HCT116 (cell line): ENCODE results near the gene SPRY4. TPM values are rescaled to one million over a fixed set of nuclear protein-coding genes. Genes with fewer than 3 reads are reported as not detected.

Source experiments
- ATAC-seq: fragments of 200-7000 bp; cut with Tn5 transposase; 2 replicates; pipeline ENCODE4 v1.9.1; 2020; ENCODE audit warnings: mild to moderate bottlenecking, moderate library complexity
- BruUV-seq: library from RNA; stranded (reverse); fragments of 400-500 nt; replicated peaks from 2 replicates; lab custom pipeline; 2021; lab: Mats Ljungman, UMichigan
- CTCF ChIA-PET: fragments of 300-600 bp; sonication (Branson Sonifier 250); formaldehyde crosslinking; loops from one replicate; lab custom pipeline; 2021; ENCODE audit warnings: antibody characterized with exemption; lab: Charles Lee
- POLR2A ChIA-PET: fragments of 300-600, 350-600 bp; sonication (Branson Sonifier 250); formaldehyde crosslinking; loops from one replicate; lab custom pipeline; 2021; ENCODE audit warnings: antibody characterized with exemption; lab: Charles Lee
- RAD21 ChIA-PET, 2 experiments: fragments of 300-600 bp; sonication (Branson Sonifier 250); formaldehyde crosslinking; loops; one replicate each; lab custom pipeline; 2023; ENCODE audit warnings: low total read pairs in 2 of 2; ENCODE audit not compliant: uncharacterized antibody in 2 of 2, unreplicated experiment in 2 of 2, low non-redundant PET in 1 of 2; lab: Charles Lee
- DNase-seq: peaks from one replicate; pipeline ENCODE4 v3.0.0-alpha.2; 2010; ENCODE audit warnings: low read depth, low spot score
- H2AFZ ChIP-seq: fragments of 200-600 bp; shearing (Covaris generic), sonication (generic); 2 replicates; pipeline ENCODE4 v1.6.1; 2017; ENCODE audit warnings: low read depth, mixed run types, mixed read lengths, antibody characterized with exemption, low read length; ENCODE audit not compliant: poor library complexity, severe bottlenecking
- H3K27ac ChIP-seq: 2 replicates; pipeline ENCODE4 v1.5.1; 2012; ENCODE audit warnings: low read depth, low read length
- H3K27me3 ChIP-seq: fragments of 200-600 bp; sonication (generic); 2 replicates; pipeline ENCODE4 v1.6.1; 2016; ENCODE audit warnings: mixed run types, low read length, mixed read lengths; ENCODE audit not compliant: insufficient read depth
- H3K36me3 ChIP-seq, 2 experiments: fragments of 200-500 bp in 1 of 2; fragments of 200-600 bp in 1 of 2; sonication (Bioruptor generic) in 1 of 2; sonication (generic) in 1 of 2; 2 replicates each; pipeline versions ENCODE4 v1.5.1 to v1.6.1; 2014 to 2016; ENCODE audit warnings: low read length in 2 of 2, inconsistent platforms in 1 of 2, mixed read lengths in 1 of 2, mixed run types in 1 of 2; ENCODE audit not compliant: insufficient read depth in 2 of 2, control insufficient read depth in 1 of 2
- H3K4me1 ChIP-seq, 2 experiments: fragments of 200-600 bp in 1 of 2; sonication (generic) in 1 of 2; 2 replicates each; pipeline versions ENCODE4 v1.5.1 to v1.6.1; 2012 to 2017; ENCODE audit warnings: low read length in 2 of 2, inconsistent platforms in 1 of 2, mild to moderate bottlenecking in 1 of 2, mixed read lengths in 1 of 2, mixed run types in 1 of 2, moderate library complexity in 1 of 2; ENCODE audit not compliant: insufficient read depth in 2 of 2, control insufficient read depth in 1 of 2
- H3K4me2 ChIP-seq: fragments of 200-600 bp; sonication (generic); 2 replicates; pipeline ENCODE4 v1.6.1; 2017; ENCODE audit warnings: mixed run types, low read length, mixed read lengths
- H3K4me3 ChIP-seq, 2 experiments: fragments of 200-600 bp in 1 of 2; sonication (generic) in 1 of 2; replicated peaks in 1 of 2; 2 replicates each; pipeline ENCODE4 v1.5.1; 2011 to 2016; ENCODE audit warnings: low read length in 2 of 2, control low read depth in 1 of 2, low read depth in 1 of 2, mild to moderate bottlenecking in 1 of 2, mixed read lengths in 1 of 2, mixed run types in 1 of 2
- H3K79me2 ChIP-seq: fragments of 200-600 bp; sonication (generic); 2 replicates; pipeline ENCODE4 v1.6.1; 2017; ENCODE audit warnings: mild to moderate bottlenecking, mixed run types, low read length, moderate library complexity, mixed read lengths; ENCODE audit not compliant: insufficient read depth
- H3K9ac ChIP-seq: fragments of 200-600 bp; sonication (generic); 2 replicates; pipeline ENCODE4 v1.6.1; 2016; ENCODE audit warnings: low read length, mixed read lengths
- H3K9me2 ChIP-seq: fragments of 200-600 bp; sonication (generic), shearing (Covaris generic); 2 replicates; pipeline ENCODE4 v1.6.1; 2017; ENCODE audit warnings: mixed run types, mild to moderate bottlenecking, moderate library complexity; ENCODE audit not compliant: insufficient read depth
- H3K9me3 ChIP-seq, 2 experiments: fragments of 200-500 bp in 1 of 2; fragments of 200-600 bp in 1 of 2; sonication (Bioruptor generic) in 1 of 2; sonication (generic) in 1 of 2; 2 replicates each; pipeline ENCODE4 v1.6.1; 2014 to 2017; ENCODE audit warnings: low read length in 2 of 2, mixed read lengths in 2 of 2, inconsistent platforms in 1 of 2, low read depth in 1 of 2, mild to moderate bottlenecking in 1 of 2, mixed run types in 1 of 2, moderate library complexity in 1 of 2; ENCODE audit not compliant: control insufficient read depth in 1 of 2, insufficient read depth in 1 of 2
- H4K20me1 ChIP-seq: fragments of 200-600 bp; sonication (generic), shearing (Covaris generic); 2 replicates; pipeline ENCODE4 v1.6.1; 2017; ENCODE audit warnings: mixed run types, mild to moderate bottlenecking, moderate library complexity; ENCODE audit not compliant: insufficient read depth
- CBX3 ChIP-seq: IDR thresholded peaks from 2 replicates; pipeline ENCODE4 v1.6.1; 2012; ENCODE audit warnings: low read depth
- EZH2 ChIP-seq: fragments of 200-600 bp; sonication (generic); IDR thresholded peaks from 2 replicates; pipeline ENCODE4 v1.6.1; 2017; ENCODE audit warnings: antibody characterized with exemption, mixed run types
- EZH2phosphoT487 ChIP-seq: fragments of 200-600 bp; IDR thresholded peaks from 2 replicates; pipeline ENCODE4 v1.6.1; 2018; ENCODE audit warnings: antibody characterized with exemption, borderline replicate concordance
- JUND ChIP-seq: IDR thresholded peaks from 2 replicates; pipeline ENCODE4 v1.6.1; 2012
- POLR2A ChIP-seq: IDR thresholded peaks from 2 replicates; pipeline ENCODE4 v1.7.0; 2011; ENCODE audit warnings: borderline replicate concordance; ENCODE audit not compliant: insufficient read depth, insufficient read length; ENCODE audit errors: extremely low read depth
- RAD21 ChIP-seq: IDR thresholded peaks from 2 replicates; pipeline ENCODE4 v1.6.1; 2012; ENCODE audit warnings: low read depth, mild to moderate bottlenecking
- ZBTB33 ChIP-seq: IDR thresholded peaks from 2 replicates; pipeline ENCODE4 v1.6.1; 2011; ENCODE audit warnings: mild to moderate bottlenecking, low read length, moderate library complexity; ENCODE audit not compliant: insufficient replicate concordance; ENCODE audit errors: extremely low read depth
- ZFX ChIP-seq: fragments of 450-650 bp; IDR thresholded peaks from 2 replicates; pipeline ENCODE4 v1.6.1; 2017
- ZNF274 ChIP-seq: fragments of 200-500 bp; sonication (Bioruptor generic); IDR thresholded peaks from 2 replicates; pipeline ENCODE4 v1.6.1; 2014; ENCODE audit warnings: mild to moderate bottlenecking, low read depth, low read length, inconsistent platforms
- intact Hi-C: fragments of 100-400 bp; cut with micrococcal nuclease; formaldehyde crosslinking; loops from 2 replicates; pipeline ENCODE4 v1.10.0; 2022
- total RNA-seq: library from RNA; stranded (reverse); gene quantifications from one replicate; pipeline ENCODE4 v1.2.1, GENCODE V29; 2021; ENCODE audit not compliant: unreplicated experiment
- TF ChIP-seq, protein P1 (sequence below): IDR thresholded peaks from 2 replicates; pipeline ENCODE4 v1.6.1; 2012

The SPRY4 gene
- total RNA-seq, 1 experiment from 2014 or later, result 112 TPM

DNA sequence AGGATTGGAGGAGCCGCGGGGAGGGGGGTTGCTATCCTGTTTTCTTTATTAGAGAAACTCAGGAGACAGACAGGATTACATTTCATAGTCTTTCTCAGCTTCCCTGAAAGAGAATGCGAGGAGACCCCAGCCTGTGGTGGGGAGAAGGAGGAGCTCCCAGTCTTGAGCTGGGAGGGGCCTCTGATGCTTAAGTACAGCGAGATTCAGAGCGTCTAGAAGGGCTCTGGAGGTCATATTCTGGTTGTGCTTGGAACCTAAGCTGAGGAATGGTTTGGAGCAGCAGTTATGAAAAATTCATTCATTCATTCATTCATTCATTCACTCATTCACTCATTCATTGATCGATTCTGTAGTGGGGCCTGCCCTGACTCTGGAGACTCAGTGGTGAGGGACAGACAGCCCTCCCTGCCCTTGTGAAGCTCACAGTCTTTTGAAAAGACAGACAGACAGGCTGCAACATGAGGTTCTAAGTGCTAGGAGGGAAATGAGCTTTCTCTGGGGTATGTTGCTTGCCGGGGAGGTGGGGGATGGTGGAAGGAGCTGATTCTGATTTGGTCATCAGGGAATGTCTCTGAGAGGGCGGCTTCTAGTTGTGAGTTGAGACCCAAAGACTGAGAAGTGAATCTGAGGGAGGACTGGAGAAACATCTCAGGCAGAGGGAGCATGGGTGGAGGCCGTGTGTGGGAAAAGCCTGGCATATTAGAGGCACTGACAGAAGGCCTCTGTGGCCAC lies 2.5 kb upstream of the SPRY4 start:
- intact Hi-C loops, result loop anchor here (2.0 to 5.0 kb wide), 3 partner anchors 120 to 222 kb away; no protein-coding TSS in a partner anchor
- Histone ChIP-seq H4K20me1 (peaks cover 17% of the 10 kb centered on the region; the same call in 1 of the 2 replicates), H3K27ac (peak overlapping the region; percentile 98), H3K79me2 (peaks cover 80% of the 10 kb centered on the region), H3K4me2 (peak overlapping the region; percentile 89), H3K4me1 (peaks cover 49 to 72% of the 10 kb centered on the region in 2 experiments), H3K9me2 (no peaks in the 10 kb centered on the region), H3K9me3 (no peaks in the 10 kb centered on the region), H3K27me3 (no peaks in the 10 kb centered on the region), H3K4me3 (peak overlapping the region; percentile 78 to 98), H2AFZ (no peak overlapping the region), H3K9ac (peak overlapping the region; percentile 80), H3K36me3 (peaks cover 4 to 7% of the 10 kb centered on the region in 2 experiments; a peak in 2 of 4 replicates)
- CTCF ChIA-PET, result interaction anchor here (2.0 to 3.3 kb wide), 2 partner anchors 30 to 222 kb away, joined by 4 to 20 read pairs; no protein-coding TSS in a partner anchor
- TF ChIP-seq POLR2A (peak; percentile 35), JUND (no peak)
- BruUV-seq, result no TSS peak
- no peak for DNase-seq
- ATAC-seq, result no peak
- RAD21 ChIA-PET, result interaction anchor here in 1 of 2 experiments (1.0 kb wide), 1 partner anchor 26 kb away, joined by 3 read pairs; no protein-coding TSS in a partner anchor
- POLR2A ChIA-PET, result interaction anchor here (0.5 to 8.4 kb wide), 15 partner anchors 8 to 221 kb away, joined by 3 to 199 read pairs (median 3); no protein-coding TSS in a partner anchor

- H4K20me1 ChIP-seq, result peaks cover 22% of the 10 kb centered on the region; the same call in 1 of the 2 replicates
- peaks cover 4 to 13% of the 10 kb centered on the region in 2 experiments; a peak in 2 of 4 replicates for H3K36me3 ChIP-seq
- TF ChIP-seq EZH2phosphoT487 (no peak), POLR2A (peak; percentile 30), ZFX (0 out of 2 replicates have a peak, but pooled peaks have one; percentile 33), ZBTB33 (no peak), ZNF274 (no peak), EZH2 (no peak), RAD21 (no peak), CBX3 (no peak)
- TF ChIP-seq, protein P1, sequence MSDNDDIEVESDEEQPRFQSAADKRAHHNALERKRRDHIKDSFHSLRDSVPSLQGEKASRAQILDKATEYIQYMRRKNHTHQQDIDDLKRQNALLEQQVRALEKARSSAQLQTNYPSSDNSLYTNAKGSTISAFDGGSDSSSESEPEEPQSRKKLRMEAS, result no peak
- H3K4me1 ChIP-seq, result peaks cover 51 to 72% of the 10 kb centered on the region in 2 experiments
- RAD21 ChIA-PET, result no interaction called here
- POLR2A ChIA-PET, result interaction anchor here (0.5 to 8.4 kb wide), 13 partner anchors 9 to 222 kb away, joined by 3 to 199 read pairs (median 4); no protein-coding TSS in a partner anchor
- CTCF ChIA-PET, result interaction anchor here (2.0 to 3.3 kb wide), 2 partner anchors 30 to 223 kb away, joined by 4 to 20 read pairs; no protein-coding TSS in a partner anchor
- ATAC-seq, result peak; percentile 32
- intact Hi-C loops, result loop anchor here (2.0 to 5.0 kb wide), 3 partner anchors 120 to 222 kb away; no protein-coding TSS in a partner anchor
- peaks cover 88% of the 10 kb centered on the region for H3K79me2 ChIP-seq
- H3K4me3 ChIP-seq, result peak overlapping the region; percentile 78 to 98
- peak overlapping the region; percentile 80 for H3K9ac ChIP-seq
- peak overlapping the region; percentile 98 for H3K27ac ChIP-seq
- peak overlapping the region; percentile 89 for H3K4me2 ChIP-seq
- H3K9me2 ChIP-seq, result no peaks in the 10 kb centered on the region
- H2AFZ ChIP-seq, result no peak overlapping the region
- BruUV-seq, result TSS peak; percentile 61
- H3K9me3 ChIP-seq, result no peaks in the 10 kb centered on the region
- no peak for DNase-seq
- H3K27me3 ChIP-seq, result no peaks in the 10 kb centered on the region
Observed at GRCh38 chr5:142326480-142326938, 1.7 kb upstream of the SPRY4 start.
